HG03342 (cell line): ENCODE measurements around the gene ERV3-1.
A peak's percentile ranks its signal among the peaks of the same experiment; 100 is the strongest.
"Not testable (repeated sequence)": the region's sequence is repeated elsewhere in the genome, so short reads cannot be mapped to it uniquely, and the experiment has no call there.

Experiments
- ATAC-seq: cut with Tn5 transposase; IDR thresholded peaks from one replicate; pipeline ENCODE4 v1.9.1; 2021; ENCODE audit warnings: mild to moderate bottlenecking, moderate library complexity; ENCODE audit not compliant: unreplicated experiment

Gene ERV3-1

GRCh38 chr7:65001291-65001814 is 5.1 kb downstream of the ERV3-1 start:
- no peak for ATAC-seq

GRCh38 chr7:64999165-65000004 is 7.1 kb downstream of the ERV3-1 start:
- ATAC-seq = peak; percentile 70

DNA sequence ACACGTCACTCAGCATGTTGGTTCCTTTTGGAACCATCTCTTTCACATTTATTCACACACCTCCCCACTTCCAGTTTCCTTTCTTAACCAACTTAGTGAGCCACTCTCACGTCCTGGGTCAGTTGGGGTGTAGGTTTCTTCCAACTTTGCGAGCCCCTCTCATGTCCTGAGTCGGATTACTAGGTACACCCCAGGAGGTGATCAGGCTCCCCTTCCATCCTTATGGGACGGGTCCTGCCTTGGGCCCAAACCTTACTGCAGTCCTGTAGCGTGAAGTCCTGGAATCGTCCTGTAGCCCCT is 7.7 kb downstream of the ERV3-1 start:
- ATAC-seq = no peak

DNA sequence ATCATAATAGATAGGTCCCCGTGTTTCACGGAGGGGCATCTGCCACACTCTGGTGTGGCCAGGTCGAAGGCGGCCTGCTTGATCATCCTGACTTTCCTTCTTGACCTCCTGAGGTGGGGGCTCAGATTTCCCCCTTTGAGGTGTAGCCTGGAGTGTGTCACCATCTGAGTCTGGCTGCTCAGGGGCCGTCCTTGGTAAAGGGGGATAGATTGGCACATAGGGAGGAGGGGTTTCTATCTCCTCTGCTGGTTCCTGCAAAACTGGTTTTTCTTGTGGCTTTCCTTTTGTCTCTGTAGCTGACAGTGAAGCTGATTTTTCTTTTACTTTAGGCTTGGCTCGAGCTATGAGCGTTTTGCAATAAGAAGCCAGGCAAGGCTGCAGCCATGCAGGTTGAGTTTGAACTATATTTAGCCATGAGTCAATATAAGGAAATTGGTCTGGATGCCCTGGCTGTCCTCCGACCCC is 8.5 kb downstream of the ERV3-1 start:
- no peak for ATAC-seq

DNA sequence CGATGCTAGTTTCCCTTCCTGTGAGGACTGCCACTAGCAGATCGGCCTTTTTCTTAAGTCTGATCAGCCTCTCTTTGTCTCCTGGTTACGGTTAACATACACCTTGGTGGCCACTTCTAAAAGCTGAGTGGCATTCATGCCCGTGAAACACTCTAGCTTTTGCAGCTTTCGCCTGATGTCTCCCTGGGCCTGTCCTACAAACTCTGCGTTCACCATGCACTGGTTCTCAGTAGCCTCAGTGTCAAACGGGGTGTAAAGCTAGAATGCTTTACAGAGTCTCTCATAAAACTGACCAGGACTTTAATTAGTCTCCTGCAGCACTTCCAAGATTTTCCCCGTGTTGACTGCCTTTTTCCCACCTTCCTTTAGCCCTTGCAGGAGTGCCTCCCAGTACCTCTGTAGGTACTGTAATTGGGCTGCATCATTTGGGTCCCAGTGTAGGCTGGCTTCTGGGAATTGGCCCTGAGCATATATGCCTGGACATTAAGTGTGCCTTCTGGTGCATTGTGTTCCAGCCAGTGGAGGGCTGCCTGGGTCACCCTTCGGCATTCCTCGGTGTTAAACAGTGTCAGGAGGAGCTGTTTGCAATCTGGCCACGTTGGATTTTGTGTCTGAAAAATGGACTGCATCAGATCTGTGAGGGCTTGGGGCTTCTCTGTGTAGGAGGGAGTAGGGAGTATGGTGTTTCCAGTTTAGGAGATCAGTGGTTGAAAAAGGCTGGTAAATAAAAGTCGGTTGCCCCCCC is 9.2 kb downstream of the ERV3-1 start:
- ATAC-seq = no peak

GRCh38 chr7:64996305-64996704 is 10.2 kb downstream of the ERV3-1 start:
- no peak for ATAC-seq

GRCh38 chr7:64993901-64994300 is 12.6 kb downstream of the ERV3-1 start:
- ATAC-seq = no peak

GRCh38 chr7:64992971-64993370 is 13.5 kb downstream of the ERV3-1 start:
- ATAC-seq = no peak

DNA sequence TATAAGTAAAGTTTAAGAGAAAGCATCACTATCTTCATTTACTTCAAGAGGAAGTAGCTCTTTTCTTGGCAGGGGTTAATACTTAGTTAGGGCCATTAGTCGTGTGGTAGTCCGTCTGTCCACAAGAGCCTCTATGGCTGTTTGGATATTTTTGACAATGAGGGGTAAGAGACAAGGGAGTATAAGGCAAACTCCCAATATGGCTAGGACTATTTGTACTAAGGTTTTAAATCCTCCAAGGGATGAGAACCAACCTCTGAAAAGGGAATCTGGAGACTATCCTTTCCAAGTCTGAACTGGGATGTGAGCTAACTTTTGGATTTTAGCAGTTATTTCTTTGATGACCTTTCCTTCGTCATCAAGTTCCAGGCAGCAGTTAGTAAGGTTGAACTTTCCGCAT is 15.6 kb downstream of the ERV3-1 start, which contains the start of gene ZNF117:
Gene ZNF117, minus strand, starts transcription at position 101 of the 400 bp plus-strand sequence.
- ATAC-seq = no peak

- no peak for ATAC-seq
These were observed 16.3 kb downstream of the ERV3-1 start for GRCh38 chr7:64990216-64990615.

- no peak for ATAC-seq
These were observed 27.8 kb downstream of the ERV3-1 start for GRCh38 chr7:64978497-64979203.

DNA sequence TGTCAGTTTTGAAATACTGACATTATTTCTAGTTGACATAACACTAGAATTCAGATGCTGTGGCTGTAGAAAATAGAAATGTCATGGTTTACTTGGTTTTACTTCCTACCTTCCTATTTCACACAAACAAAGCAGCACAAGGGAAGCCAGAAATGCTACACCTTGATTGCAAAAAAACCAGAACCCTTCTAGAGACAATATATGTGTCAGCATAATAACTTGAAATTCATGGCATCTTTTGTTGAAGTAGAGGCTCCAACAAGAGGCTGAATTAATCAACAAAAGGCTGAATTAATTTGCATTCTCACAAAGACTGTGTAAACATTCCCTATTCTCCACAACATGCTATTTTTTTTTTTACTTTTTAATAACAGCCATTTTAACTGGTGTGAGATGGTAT is 40.9 kb downstream of the ERV3-1 start:
- ATAC-seq = no peak

DNA sequence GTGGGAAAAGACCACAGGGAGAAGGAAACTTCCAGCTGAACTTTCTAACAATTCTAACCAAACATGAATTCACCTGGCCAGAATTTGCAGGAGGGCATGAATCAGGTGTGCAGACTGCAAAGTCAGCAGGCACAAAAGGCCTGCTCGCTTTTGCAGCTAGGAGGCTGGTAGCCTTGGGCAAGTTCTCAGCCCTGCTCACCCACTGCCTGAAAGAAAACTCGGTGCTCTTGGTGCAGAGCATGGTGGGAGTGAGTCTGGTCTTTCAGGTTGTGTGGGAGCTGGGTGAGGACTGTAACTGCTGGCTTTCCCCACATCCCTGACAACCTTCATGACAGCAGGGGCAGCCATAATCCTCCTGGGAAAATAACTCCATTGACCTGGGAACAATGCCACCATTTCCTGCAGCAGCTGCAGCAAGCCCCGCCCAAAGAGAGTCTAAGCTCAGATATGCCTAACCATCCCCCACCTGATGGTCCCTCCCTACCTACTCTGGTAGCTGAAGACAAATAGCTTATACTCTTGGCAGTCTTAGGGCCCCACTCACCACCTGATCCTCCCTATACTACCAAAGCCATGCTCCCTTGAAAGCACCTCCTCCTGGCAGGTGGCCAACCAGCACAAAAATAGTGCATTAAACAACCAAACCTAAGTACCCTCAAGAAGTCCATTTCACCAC is 47.3 kb downstream of the ERV3-1 start:
- no peak for ATAC-seq

GRCh38 chr7:64951250-64951848 is 55.1 kb downstream of the ERV3-1 start:
- ATAC-seq = no peak

DNA sequence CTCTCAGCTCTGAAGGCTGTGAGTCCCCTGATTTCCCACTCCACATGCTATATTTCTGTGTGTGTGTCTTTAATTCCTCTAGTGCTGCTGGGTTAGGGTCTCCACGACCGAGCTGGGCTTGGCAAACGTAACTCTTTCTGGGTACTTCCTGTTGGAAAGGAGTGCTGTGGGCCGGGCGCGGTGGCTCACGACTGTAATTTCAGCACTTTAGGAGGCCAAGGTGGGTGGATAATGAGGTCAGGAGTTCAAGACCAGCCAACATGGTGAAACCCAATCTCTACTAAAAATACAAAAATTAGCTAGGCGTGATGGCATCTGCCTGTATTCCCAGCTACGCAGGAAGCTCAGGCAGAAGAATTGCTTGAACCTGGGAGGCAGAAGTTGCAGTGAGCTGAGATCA is 55.8 kb downstream of the ERV3-1 start:
- not testable (repeated sequence) for ATAC-seq

GRCh38 chr7:64948774-64949173 is 57.7 kb downstream of the ERV3-1 start:
- ATAC-seq = not testable (repeated sequence)

DNA sequence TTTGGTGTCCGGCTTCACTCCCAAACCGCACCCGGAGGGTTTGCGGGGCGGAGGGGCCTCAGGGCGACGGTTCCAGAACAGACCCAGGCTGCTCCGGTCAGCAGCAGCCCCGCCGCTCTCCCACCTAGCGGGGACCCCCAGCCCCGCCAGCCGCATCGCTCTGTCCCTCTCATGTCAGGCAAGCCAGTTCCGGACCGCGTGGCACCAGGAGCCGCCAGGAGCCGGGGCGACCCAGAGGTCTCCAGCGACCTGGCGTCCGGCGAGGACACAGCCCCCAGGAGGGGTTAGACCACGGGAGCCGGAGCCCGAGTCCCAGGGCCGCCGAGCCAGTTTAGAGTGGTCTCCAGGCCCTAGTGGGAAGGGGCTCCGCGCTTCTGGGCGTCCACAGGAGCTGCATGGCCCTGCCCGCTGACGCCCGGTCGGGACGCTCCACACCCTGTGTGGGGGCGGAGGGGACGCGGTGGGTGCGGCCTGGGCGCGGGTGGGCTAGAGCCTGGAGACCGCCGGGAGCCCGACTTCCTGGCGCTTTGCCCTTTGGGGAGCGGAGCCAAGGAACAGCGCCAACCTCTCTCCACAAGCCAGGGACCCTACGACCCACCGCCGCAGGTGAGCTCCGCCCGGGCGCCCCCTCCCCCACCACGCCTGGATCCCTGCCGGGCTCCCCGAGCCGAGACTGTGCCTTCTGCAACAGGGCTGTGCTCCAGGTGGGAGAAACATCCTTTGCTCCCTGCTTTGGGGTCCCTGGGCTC is 59.1 kb downstream of the ERV3-1 start:
- no peak for ATAC-seq

DNA sequence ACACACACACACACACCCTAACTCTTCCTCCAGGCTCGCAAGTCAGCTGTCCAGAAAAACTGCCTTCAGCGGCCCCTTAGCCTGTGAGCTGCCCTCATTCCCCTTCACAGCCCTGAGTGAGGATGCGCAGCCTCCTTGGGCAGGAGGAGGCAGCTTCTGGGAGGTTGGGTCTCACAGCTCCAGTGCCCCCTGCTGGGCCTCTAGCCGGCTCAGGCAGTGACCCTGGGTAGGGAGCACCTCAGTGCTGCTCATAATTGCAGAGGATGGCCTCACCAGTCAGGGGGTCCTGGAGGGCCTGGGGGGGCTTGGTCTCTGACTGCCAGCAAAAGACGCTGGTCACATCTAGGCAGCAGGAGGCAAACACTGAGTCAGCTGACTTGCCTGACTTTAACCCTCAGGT is 59.7 kb downstream of the ERV3-1 start:
- no peak for ATAC-seq

DNA sequence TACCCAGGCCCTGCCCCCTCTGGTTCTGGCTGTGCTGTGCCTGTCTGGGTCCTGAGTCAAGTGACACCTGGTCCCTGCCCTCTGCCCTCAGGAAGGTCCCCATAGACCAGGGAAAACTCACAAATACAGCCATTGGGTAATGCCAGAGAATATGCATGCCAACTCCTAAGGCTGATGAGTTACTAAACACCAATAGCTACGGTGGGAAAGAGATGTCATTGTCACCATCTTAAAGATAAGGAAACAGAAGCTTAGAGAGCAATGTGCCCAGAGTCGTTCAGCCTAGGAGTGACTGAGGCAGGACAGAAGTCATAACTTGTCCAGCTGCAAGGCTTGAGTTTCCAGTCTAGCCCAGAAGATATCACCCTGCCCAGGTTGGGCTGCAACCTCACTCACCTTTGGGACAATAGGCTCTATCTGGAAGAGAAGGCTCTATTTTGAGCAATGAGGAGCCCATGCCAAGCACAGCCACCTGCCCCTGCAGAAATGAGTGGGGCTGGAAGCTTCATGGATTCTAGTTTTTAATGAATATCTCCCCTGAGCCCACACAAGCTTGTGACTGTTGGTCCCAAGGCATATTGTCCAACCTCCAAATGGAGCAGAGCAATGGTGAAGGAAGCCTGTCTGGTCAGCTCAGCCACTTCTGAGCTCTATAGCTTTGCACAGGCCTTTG is 60.8 kb downstream of the ERV3-1 start:
- no peak for ATAC-seq
